ENCODE data around the gene CFAP299. TPM values are rescaled to one million over a fixed set of nuclear protein-coding genes. Genes with fewer than 3 reads are reported as not detected.

The CFAP299 gene
- total and polyA plus RNA-seq, 2 experiments from 2014 or later = 0.24 to 1.4 TPM

GRCh38 chr4:80515496-80515895 is 180.0 kb downstream of the CFAP299 start:
- no peak overlapping the region for H3K4me3 ChIP-seq
- no peaks in the 10 kb centered on the region for H3K27me3 ChIP-seq
- TF ChIP-seq CTCF (IDR thresholded peaks at IDR 0.05; ENCODE audit: low read depth, low read length) = no peak
- H3K4me1 ChIP-seq (ENCODE audit: low read depth) = no peaks in the 10 kb centered on the region
- DNase-seq (ENCODE audit: low read depth in 1 of 2, low spot score in 1 of 2) = no peak
- H3K9me3 ChIP-seq (ENCODE audit: low read depth) = no peaks in the 10 kb centered on the region
- H3K36me3 ChIP-seq = no peaks in the 10 kb centered on the region
- H3K27ac ChIP-seq = no peak overlapping the region

GRCh38 chr4:80521438-80521837 is 185.9 kb downstream of the CFAP299 start:
- no peak for TF ChIP-seq CTCF (IDR thresholded peaks at IDR 0.05; ENCODE audit: low read depth, low read length)

GRCh38 chr4:80526697-80527096 is 191.2 kb downstream of the CFAP299 start:
- Histone ChIP-seq H3K4me3 (no peak overlapping the region), H3K27me3 (no peaks in the 10 kb centered on the region), H3K27ac (no peak overlapping the region), H3K4me1 (ENCODE audit: low read depth) (no peaks in the 10 kb centered on the region), H3K36me3 (no peaks in the 10 kb centered on the region), H3K9me3 (ENCODE audit: low read depth) (no peaks in the 10 kb centered on the region)
- TF ChIP-seq CTCF (IDR thresholded peaks at IDR 0.05; ENCODE audit: low read depth, low read length) = no peak
- DNase-seq (ENCODE audit: low read depth in 1 of 2, low spot score in 1 of 2) = no peak

More at GRCh38 chr4:80521438-80521837, 185.9 kb downstream of the CFAP299 start:
- Histone ChIP-seq H3K4me3 (no peak overlapping the region), H3K36me3 (no peaks in the 10 kb centered on the region), H3K4me1 (ENCODE audit: low read depth) (no peaks in the 10 kb centered on the region), H3K27me3 (no peaks in the 10 kb centered on the region), H3K27ac (no peak overlapping the region), H3K9me3 (ENCODE audit: low read depth) (no peaks in the 10 kb centered on the region)
- no peak for DNase-seq (ENCODE audit: low read depth in 1 of 2, low spot score in 1 of 2)

GRCh38 chr4:80529026-80529425 is 193.5 kb downstream of the CFAP299 start:
- Histone ChIP-seq H3K4me3 (no peak overlapping the region), H3K9me3 (ENCODE audit: low read depth) (no peaks in the 10 kb centered on the region), H3K36me3 (no peaks in the 10 kb centered on the region), H3K4me1 (ENCODE audit: low read depth) (no peaks in the 10 kb centered on the region), H3K27ac (no peak overlapping the region), H3K27me3 (no peaks in the 10 kb centered on the region)
- DNase-seq (ENCODE audit: low read depth in 1 of 2, low spot score in 1 of 2) = peak in 1 of 2 donors; percentile 0
- TF ChIP-seq CTCF (IDR thresholded peaks at IDR 0.05; ENCODE audit: low read depth, low read length) = no peak

GRCh38 chr4:80532674-80533333 is 197.3 kb downstream of the CFAP299 start:
- Histone ChIP-seq H3K4me1 (ENCODE audit: low read depth) (no peaks in the 10 kb centered on the region), H3K27me3 (no peaks in the 10 kb centered on the region), H3K36me3 (no peaks in the 10 kb centered on the region), H3K27ac (no peak overlapping the region), H3K9me3 (ENCODE audit: low read depth) (no peaks in the 10 kb centered on the region), H3K4me3 (no peak overlapping the region)
- TF ChIP-seq CTCF (IDR thresholded peaks at IDR 0.05; ENCODE audit: low read depth, low read length) = no peak
- no peak for DNase-seq (ENCODE audit: low read depth in 1 of 2, low spot score in 1 of 2)
